ENCODE measurements around the gene ARMC6. TPM values are rescaled to one million over a fixed set of nuclear protein-coding genes. Genes with fewer than 3 reads are reported as not detected.

The ARMC6 gene
- total and polyA plus RNA-seq, 2 of the 13 experiments (the other 11 are each of a cell fraction or from before 2014, with no cell fraction given): 16.2 to 36.8 TPM

GRCh38 chr19:19063183-19064097 lies 30.0 kb downstream of the ARMC6 start, which contains the start of gene SLC25A42:
SLC25A42 (plus strand) TSS chr19:19063994; CDS start chr19:19096125, 32,131 bp downstream.
- Histone ChIP-seq H3K9ac (ENCODE audit: insufficient read depth, low read depth, low read length) (peak within 1 kb of the TSS; percentile 67), H3K4me3 (replicated peaks in 1 of 3; ENCODE audit: insufficient read depth in 1 of 3, low read depth in 2 of 3, low read length in 3 of 3) (peak within 1 kb of the TSS; percentile 65 to 89 (median 81)), H2AFZ (ENCODE audit: low read length) (no peak within 1 kb of the TSS), H3K27me3 (ENCODE audit: control insufficient read depth in 1 of 2, insufficient read depth in 2 of 2, low read length in 2 of 2) (no peaks in the 10 kb centered on the region), H3K79me2 (ENCODE audit: insufficient read depth, low read length) (peaks cover 10% of the 10 kb centered on the region), H3K4me2 (ENCODE audit: low read depth, low read length) (peak within 1 kb of the TSS; percentile 75), H4K20me1 (ENCODE audit: insufficient read depth, low read length) (no peaks in the 10 kb centered on the region), H3K9me3 (ENCODE audit: low read length) (no peaks in the 10 kb centered on the region), H3K4me1 (ENCODE audit: insufficient read depth, low read length) (peaks cover 71% of the 10 kb centered on the region), H3K27ac (ENCODE audit: extremely low read length, insufficient read depth, low read length) (peak within 1 kb of the TSS; percentile 71), H3K36me3 (replicated peaks in 1 of 2; ENCODE audit: control insufficient read depth in 1 of 2, insufficient read depth in 2 of 2, low read length in 2 of 2) (peaks cover 0 to 2% of the 10 kb centered on the region in 2 experiments; a peak in 3 of 5 replicates)
- FAIRE-seq (peak; percentile 92), ATAC-seq (peak; percentile 95), DNase-seq (ENCODE audit: low spot score) (peak; percentile 98)
- POLR2A ChIA-PET: interaction anchor here (0.9 to 6.5 kb wide), 12 partner anchors 12 to 140 kb away, joined by 3 to 43 read pairs (median 4); partner anchors contain the start of genes BORCS8, NR2C2AP and RFXANK
- CTCF ChIA-PET (ENCODE audit: low intra/inter-chr PET ratio, low total read pairs): interaction anchor here (1.2 kb wide), 1 partner anchor 77 kb away, joined by 4 read pairs; no protein-coding TSS in a partner anchor
- in situ Hi-C loops (cut with HindIII; ENCODE audit: extremely low pct_ligation_motif_present, low pct_unique_long_range_greater_than_20kb) (no loop called here), intact Hi-C loops (cut with micrococcal nuclease; ENCODE audit: unreplicated experiment) (loop anchor here (1.0 to 5.0 kb wide), 4 partner anchors 31 to 75 kb away; partner anchors contain the start of genes ARMC6, SUGP2 and TMEM161A)
- no TSS peak for BruUV-seq (replicated peaks)
- 10% methylated on average over 49 of the region's 77 CpGs for WGBS (ENCODE audit: low lambda C conversion rate)
- TF ChIP-seq PAX8 (CRISPR knock-in tag; IDR thresholded peaks at IDR 0.05; ENCODE audit: borderline replicate concordance) (0 out of 2 replicates have a peak, but pooled peaks have one; percentile 24), REPIN1 (CRISPR knock-in tag; IDR thresholded peaks at IDR 0.05; ENCODE audit: borderline replicate concordance, low read depth) (peak; percentile 74; the same call in 1 of the 2 replicates), KDM5A (IDR thresholded peaks at IDR 0.05; ENCODE audit: borderline replicate concordance, low read length) (no peak; the same call in 1 of the 2 replicates), SSRP1 (CRISPR knock-in tag; IDR thresholded peaks at IDR 0.05) (peak; percentile 61; the same call in 1 of the 2 replicates), ATF7-NPFF (CRISPR knock-in tag; IDR thresholded peaks at IDR 0.05; ENCODE audit: low read depth) (peak; percentile 25), ZNF317 (CRISPR knock-in tag; IDR thresholded peaks at IDR 0.05) (no peak), ZSCAN5A (CRISPR knock-in tag; IDR thresholded peaks at IDR 0.05; ENCODE audit: borderline replicate concordance) (no peak), ZSCAN9 (CRISPR knock-in tag; IDR thresholded peaks at IDR 0.05; ENCODE audit: borderline replicate concordance) (no peak), ZNF747 (CRISPR knock-in tag; IDR thresholded peaks at IDR 0.05; ENCODE audit: borderline replicate concordance) (peak; percentile 40; the same call in 1 of the 2 replicates), RORA (CRISPR knock-in tag; IDR thresholded peaks at IDR 0.05) (no peak), RARG (CRISPR knock-in tag; IDR thresholded peaks at IDR 0.05; ENCODE audit: low read depth) (0 out of 2 replicates have a peak, but pooled peaks have one; percentile 75), CCDC6 (CRISPR knock-in tag; IDR thresholded peaks at IDR 0.05) (no peak), POLR2G (IDR thresholded peaks at IDR 0.05; ENCODE audit: low read depth, low read length) (peak; percentile 85), ZNF274 (CRISPR knock-in tag; IDR thresholded peaks at IDR 0.05) (0 out of 2 replicates have a peak, but pooled peaks have one; percentile 42), ZNF3 (CRISPR knock-in tag; IDR thresholded peaks at IDR 0.05) (no peak)
- TF ChIP-seq, protein P1, sequence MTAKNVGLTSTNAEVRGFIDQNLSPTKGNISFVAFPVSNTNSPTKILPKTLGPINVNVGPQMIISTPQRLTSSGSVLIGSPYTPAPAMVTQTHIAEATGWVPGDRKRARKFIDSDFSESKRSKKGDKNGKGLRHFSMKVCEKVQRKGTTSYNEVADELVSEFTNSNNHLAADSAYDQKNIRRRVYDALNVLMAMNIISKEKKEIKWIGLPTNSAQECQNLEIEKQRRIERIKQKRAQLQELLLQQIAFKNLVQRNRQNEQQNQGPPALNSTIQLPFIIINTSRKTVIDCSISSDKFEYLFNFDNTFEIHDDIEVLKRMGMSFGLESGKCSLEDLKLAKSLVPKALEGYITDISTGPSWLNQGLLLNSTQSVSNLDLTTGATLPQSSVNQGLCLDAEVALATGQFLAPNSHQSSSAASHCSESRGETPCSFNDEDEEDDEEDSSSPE (CRISPR knock-in tag; IDR thresholded peaks at IDR 0.05): peak; percentile 81
- TF ChIP-seq, protein P2, sequence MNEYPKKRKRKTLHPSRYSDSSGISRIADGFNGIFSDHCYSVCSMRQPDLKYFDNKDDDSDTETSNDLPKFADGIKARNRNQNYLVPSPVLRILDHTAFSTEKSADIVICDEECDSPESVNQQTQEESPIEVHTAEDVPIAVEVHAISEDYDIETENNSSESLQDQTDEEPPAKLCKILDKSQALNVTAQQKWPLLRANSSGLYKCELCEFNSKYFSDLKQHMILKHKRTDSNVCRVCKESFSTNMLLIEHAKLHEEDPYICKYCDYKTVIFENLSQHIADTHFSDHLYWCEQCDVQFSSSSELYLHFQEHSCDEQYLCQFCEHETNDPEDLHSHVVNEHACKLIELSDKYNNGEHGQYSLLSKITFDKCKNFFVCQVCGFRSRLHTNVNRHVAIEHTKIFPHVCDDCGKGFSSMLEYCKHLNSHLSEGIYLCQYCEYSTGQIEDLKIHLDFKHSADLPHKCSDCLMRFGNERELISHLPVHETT (CRISPR knock-in tag; conservative IDR thresholded peaks at IDR 0.05): 0 out of 2 replicates have a peak, but pooled peaks have one; percentile 24
- TF ChIP-seq, protein P3, sequence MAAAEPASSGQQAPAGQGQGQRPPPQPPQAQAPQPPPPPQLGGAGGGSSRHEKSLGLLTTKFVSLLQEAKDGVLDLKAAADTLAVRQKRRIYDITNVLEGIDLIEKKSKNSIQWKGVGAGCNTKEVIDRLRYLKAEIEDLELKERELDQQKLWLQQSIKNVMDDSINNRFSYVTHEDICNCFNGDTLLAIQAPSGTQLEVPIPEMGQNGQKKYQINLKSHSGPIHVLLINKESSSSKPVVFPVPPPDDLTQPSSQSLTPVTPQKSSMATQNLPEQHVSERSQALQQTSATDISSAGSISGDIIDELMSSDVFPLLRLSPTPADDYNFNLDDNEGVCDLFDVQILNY (CRISPR knock-in tag; conservative IDR thresholded peaks at IDR 0.05): peak; percentile 70; the same call in 1 of the 2 replicates

Data from HepG2 (cell line).